Measurements from ENCODE around the gene KDELR1. TPM values are rescaled to one million over a fixed set of nuclear protein-coding genes. Genes with fewer than 3 reads are reported as not detected.

The KDELR1 gene
- total and polyA plus RNA-seq, 9 of the 15 experiments (the other 6 are each of a cell fraction or from before 2014, with no cell fraction given), result 6.1 to 165 (median 58.5) TPM

- TF ChIP-seq ATF4 (CRISPR knock-in tag; IDR thresholded peaks at IDR 0.05) (no peak), HMG20B (CRISPR knock-in tag; IDR thresholded peaks at IDR 0.05) (no peak), MCM7 (IDR thresholded peaks at IDR 0.05) (no peak), FOSL1 (tag; conservative IDR thresholded peaks at IDR 0.05) (no peak), RBFOX2 (IDR thresholded peaks at IDR 0.05; ENCODE audit: low read depth, low read length) (no peak), DMBX1 (CRISPR knock-in tag; IDR thresholded peaks at IDR 0.05; ENCODE audit: borderline replicate concordance) (no peak), ELK1 (CRISPR knock-in tag; IDR thresholded peaks at IDR 0.05) (no peak), SP2 (IDR thresholded peaks at IDR 0.05; ENCODE audit: extremely low read depth, low read depth, low read length, poor library complexity, severe bottlenecking) (no peak), IRF9 (tag; IDR thresholded peaks at IDR 0.05) (no peak), FIP1L1 (IDR thresholded peaks at IDR 0.05; ENCODE audit: low read depth, low read length, poor library complexity, severe bottlenecking) (no peak), FOXK1 (CRISPR knock-in tag; IDR thresholded peaks at IDR 0.05; ENCODE audit: borderline replicate concordance) (no peak), ZNF311 (CRISPR knock-in tag; IDR thresholded peaks at IDR 0.05) (no peak), GATA2 (CRISPR knock-in tag; IDR thresholded peaks at IDR 0.05) (peak; percentile 35; the same call in 1 of the 2 replicates), ZNF263 (CRISPR knock-in tag; IDR thresholded peaks at IDR 0.05; ENCODE audit: borderline replicate concordance) (no peak), MYNN (IDR thresholded peaks at IDR 0.05) (no peak), MYNN (CRISPR knock-in tag; IDR thresholded peaks at IDR 0.05) (no peak), ZNF830 (CRISPR knock-in tag; IDR thresholded peaks at IDR 0.05) (no peak), CHAMP1 (IDR thresholded peaks at IDR 0.05) (no peak), EP300 (IDR thresholded peaks at IDR 0.05; ENCODE audit: low read length) (no peak), BRD4 (IDR thresholded peaks at IDR 0.05) (no peak), SRSF3 (IDR thresholded peaks at IDR 0.05; ENCODE audit: insufficient read depth, low read length) (no peak), RBM17 (IDR thresholded peaks at IDR 0.05; ENCODE audit: borderline replicate concordance, low read depth, low read length) (no peak), RB1 (IDR thresholded peaks at IDR 0.05; ENCODE audit: low read depth) (no peak), ZNF764 (CRISPR knock-in tag; IDR thresholded peaks at IDR 0.05; ENCODE audit: low read depth) (no peak), TAF7 (tag; IDR thresholded peaks at IDR 0.05) (no peak)
Observed at GRCh38 chr19:48397263-48398101, 6.1 kb upstream of the KDELR1 start (continued).

Measured in K562 (cell line).